H1 (cell line): Measurements from ENCODE around the gene SELENOF. TPM values are rescaled to one million over a fixed set of nuclear protein-coding genes. Genes with fewer than 3 reads are reported as not detected.

Experiments
- CTCF ChIA-PET: fragments of 300-600 bp; sonication (Branson Sonifier 250); formaldehyde crosslinking; loops from one replicate; lab custom pipeline; 2021; ENCODE audit not compliant: partially characterized antibody; lab: Charles Lee
- POLR2A ChIA-PET: fragments of 300-600 bp; sonication (Branson Sonifier 250); formaldehyde crosslinking; loops from one replicate; lab custom pipeline; 2021; ENCODE audit warnings: inconsistent platforms; ENCODE audit not compliant: partially characterized antibody; lab: Charles Lee
- DNase-seq, 2 experiments: peaks; one replicate each; pipeline versions ENCODE4 v3.0.0 to v3.0.0-alpha.2; 2010 to 2022; ENCODE audit warnings: low spot score in 2 of 2, low read depth in 1 of 2, mixed read lengths in 1 of 2
- FAIRE-seq: peaks from 2 replicates; lab custom pipeline; 2011; peaks lifted over from hg19 to GRCh38; lab: Jason Lieb, UNC
- H2AFZ ChIP-seq: 2 replicates; pipeline ENCODE4 v1.8.1; 2012; ENCODE audit warnings: low read length, inconsistent platforms
- H2AK5ac ChIP-seq: 2 replicates; pipeline ENCODE4 v1.6.1; 2013; ENCODE audit warnings: low read depth, low read length
- H2BK120ac ChIP-seq: replicated peaks from 2 replicates; pipeline ENCODE3; 2013; ENCODE audit warnings: low read depth, low read length, inconsistent platforms
- H2BK12ac ChIP-seq: 2 replicates; pipeline ENCODE4 v1.6.1; 2013; ENCODE audit warnings: low read depth, low read length
- H2BK15ac ChIP-seq: 2 replicates; pipeline ENCODE4 v1.6.1; 2013; ENCODE audit warnings: low read length
- H2BK20ac ChIP-seq: 2 replicates; pipeline ENCODE4 v1.6.1; 2013; ENCODE audit warnings: low read length
- H2BK5ac ChIP-seq: 2 replicates; pipeline ENCODE4 v1.6.1; 2013; ENCODE audit warnings: low read depth, low read length
- H3K14ac ChIP-seq: 2 replicates; pipeline ENCODE4 v1.6.1; 2013; ENCODE audit warnings: inconsistent platforms; ENCODE audit not compliant: insufficient read length
- H3K18ac ChIP-seq: 2 replicates; pipeline ENCODE4 v1.6.1; 2013; ENCODE audit warnings: low read length; ENCODE audit errors: extremely low read depth
- H3K23ac ChIP-seq: 2 replicates; pipeline ENCODE4 v1.6.1; 2013; ENCODE audit warnings: inconsistent platforms; ENCODE audit not compliant: insufficient read length
- H3K23me2 ChIP-seq: 2 replicates; pipeline ENCODE4 v1.6.1; 2013; ENCODE audit warnings: low read depth, low read length
- H3K27ac ChIP-seq: 2 replicates; pipeline ENCODE4 v1.6.1; 2011; ENCODE audit warnings: low read depth, low read length, inconsistent platforms
- H3K27me3 ChIP-seq, 4 experiments: replicated peaks in 1 of 4; 1 replicate in 1 of 4; 2 replicates in 3 of 4; pipeline versions ENCODE4 v1.6.1 to v1.8.1; 2011 to 2013; ENCODE audit warnings: low read length in 3 of 4, mild to moderate bottlenecking in 3 of 4, inconsistent platforms in 2 of 4, mixed read lengths in 2 of 4, moderate library complexity in 1 of 4; ENCODE audit not compliant: control insufficient read depth in 3 of 4, insufficient read depth in 3 of 4; ENCODE audit errors: extremely low read depth in 1 of 4
- H3K36me3 ChIP-seq, 4 experiments: 2 replicates each; pipeline versions ENCODE4 v1.6.1 to v1.8.1; 2011 to 2013; ENCODE audit warnings: mild to moderate bottlenecking in 4 of 4, low read length in 3 of 4, moderate library complexity in 2 of 4, control low read depth in 1 of 4, inconsistent platforms in 1 of 4; ENCODE audit not compliant: insufficient read depth in 4 of 4, control insufficient read depth in 2 of 4
- H3K4ac ChIP-seq: replicated peaks from 2 replicates; pipeline ENCODE3; 2013; ENCODE audit warnings: low read length, low read depth, mixed read lengths, inconsistent platforms; ENCODE audit not compliant: insufficient read length
- H3K4me1 ChIP-seq, 4 experiments: replicated peaks in 1 of 4; 1 replicate in 1 of 4; 2 replicates in 3 of 4; pipeline versions ENCODE4 v1.6.1 to v1.8.1; 2011 to 2013; ENCODE audit warnings: low read length in 3 of 4, inconsistent platforms in 2 of 4, mixed read lengths in 1 of 4; ENCODE audit not compliant: insufficient read depth in 4 of 4, control insufficient read depth in 3 of 4
- H3K4me2 ChIP-seq, 2 experiments: 2 replicates each; pipeline versions ENCODE4 v1.6.1 to v1.8.1; 2011 to 2013; ENCODE audit warnings: low read depth in 2 of 2, low read length in 2 of 2, control low read depth in 1 of 2, inconsistent platforms in 1 of 2, mild to moderate bottlenecking in 1 of 2; ENCODE audit not compliant: insufficient read depth in 1 of 2
- H3K4me3 ChIP-seq, 4 experiments: fragments of 200-600, 300-600 bp in 1 of 4; sonication (generic), shearing (Covaris generic), sonication (Bioruptor Twin) in 1 of 4; 2 replicates each; pipeline versions ENCODE4 v1.5.1 to v1.8.1; 2011 to 2016; ENCODE audit warnings: low read length in 4 of 4, low read depth in 3 of 4, control low read depth in 2 of 4, inconsistent platforms in 2 of 4, mild to moderate bottlenecking in 2 of 4, mixed read lengths in 1 of 4, moderate library complexity in 1 of 4; ENCODE audit not compliant: insufficient read depth in 2 of 4; ENCODE audit errors: extremely low read depth in 1 of 4
- H3K56ac ChIP-seq: replicated peaks from 2 replicates; pipeline ENCODE3; 2013; ENCODE audit warnings: low read depth, mild to moderate bottlenecking, mixed read lengths, low read length, inconsistent platforms; ENCODE audit not compliant: insufficient read length
- H3K79me1 ChIP-seq: 2 replicates; pipeline ENCODE4 v1.6.1; 2013; ENCODE audit warnings: low read depth, low read length, control low read depth
- H3K79me2 ChIP-seq, 2 experiments: 2 replicates each; pipeline versions ENCODE4 v1.6.1 to v1.8.1; 2012 to 2013; ENCODE audit warnings: low read length in 2 of 2, mild to moderate bottlenecking in 2 of 2, inconsistent platforms in 1 of 2; ENCODE audit not compliant: insufficient read depth in 2 of 2, control insufficient read depth in 1 of 2
- H3K9ac ChIP-seq, 4 experiments: replicated peaks in 1 of 4; 1 replicate in 1 of 4; 2 replicates in 3 of 4; pipeline versions ENCODE4 v1.6.1 to v1.8.1; 2011 to 2013; ENCODE audit warnings: low read depth in 3 of 4, low read length in 3 of 4, control low read depth in 2 of 4, mild to moderate bottlenecking in 2 of 4, moderate library complexity in 2 of 4, inconsistent platforms in 1 of 4; ENCODE audit errors: extremely low read depth in 1 of 4
- H3K9me3 ChIP-seq, 2 experiments: 2 replicates each; pipeline versions ENCODE4 v1.6.1 to v1.8.1; 2012 to 2013; ENCODE audit warnings: mild to moderate bottlenecking in 2 of 2, moderate library complexity in 2 of 2, control low read depth in 1 of 2, inconsistent platforms in 1 of 2, low read depth in 1 of 2, low read length in 1 of 2, mixed read lengths in 1 of 2; ENCODE audit not compliant: insufficient read depth in 2 of 2
- H4K20me1 ChIP-seq, 2 experiments: replicated peaks in 1 of 2; 2 replicates each; pipeline versions ENCODE3 to v1.8.1; 2011 to 2013; ENCODE audit warnings: inconsistent platforms in 2 of 2, low read length in 2 of 2, mild to moderate bottlenecking in 1 of 2; ENCODE audit not compliant: insufficient read depth in 2 of 2, control insufficient read depth in 1 of 2
- H4K5ac ChIP-seq: 2 replicates; pipeline ENCODE4 v1.6.1; 2013; ENCODE audit warnings: low read length, low read depth, mixed read lengths, inconsistent platforms; ENCODE audit not compliant: insufficient read length
- H4K8ac ChIP-seq: 2 replicates; pipeline ENCODE4 v1.8.0; 2013; ENCODE audit warnings: mild to moderate bottlenecking, moderate library complexity, low read length, inconsistent platforms; ENCODE audit not compliant: insufficient read depth; ENCODE audit errors: extremely low read depth
- H4K91ac ChIP-seq: replicated peaks from 2 replicates; pipeline ENCODE3; 2013; ENCODE audit warnings: low read length, mixed read lengths, inconsistent platforms; ENCODE audit not compliant: insufficient read length
- CBX8 ChIP-seq: fragments of 300-800, 300-1000 bp; sonication (generic); IDR thresholded peaks from 2 replicates; pipeline ENCODE4 v1.7.1; 2016; ENCODE audit warnings: low read depth, low read length, borderline replicate concordance
- CEBPB ChIP-seq: IDR thresholded peaks from 2 replicates; pipeline ENCODE4 v1.6.1; 2012; ENCODE audit warnings: low read depth, low read length
- CHD2 ChIP-seq: IDR thresholded peaks from 2 replicates; pipeline ENCODE4 v1.6.1; 2012; ENCODE audit warnings: low read length, improper control_type of control experiment
- CREB1 ChIP-seq: IDR thresholded peaks from 2 replicates; pipeline ENCODE4 v1.6.1; 2012; ENCODE audit warnings: inconsistent platforms
- CTBP2 ChIP-seq: IDR thresholded peaks from 2 replicates; pipeline ENCODE4 v1.7.0; 2011; ENCODE audit warnings: borderline replicate concordance, mild to moderate bottlenecking, moderate library complexity, mixed read lengths, low read length; ENCODE audit not compliant: insufficient read depth, insufficient read length
- EGR1 ChIP-seq: IDR thresholded peaks from 2 replicates; pipeline ENCODE4 v1.6.1; 2011; ENCODE audit warnings: low read depth, low read length, borderline replicate concordance
- HDAC6 ChIP-seq: IDR thresholded peaks from one replicate; pipeline ENCODE4 v1.7.1; 2012; ENCODE audit warnings: low read depth, mild to moderate bottlenecking, inconsistent platforms, low read length, moderate library complexity
- KDM4A ChIP-seq: IDR thresholded peaks from one replicate; pipeline ENCODE4 v1.7.1; 2012; ENCODE audit warnings: low read depth, mild to moderate bottlenecking, moderate library complexity, low read length, inconsistent platforms; ENCODE audit not compliant: severe bottlenecking
- NANOG ChIP-seq: IDR thresholded peaks from 2 replicates; pipeline ENCODE4 v1.6.1; 2011; ENCODE audit warnings: low read length, low read depth, mild to moderate bottlenecking, inconsistent platforms; ENCODE audit not compliant: insufficient read depth, poor library complexity, severe bottlenecking
- SIRT6 ChIP-seq: IDR thresholded peaks from one replicate; pipeline ENCODE4 v1.7.1; 2012; ENCODE audit warnings: low read length, inconsistent platforms
- SIX5 ChIP-seq: IDR thresholded peaks from 2 replicates; pipeline ENCODE4 v1.6.1; 2011; ENCODE audit warnings: mild to moderate bottlenecking, low read depth, low read length
- WGBS, 2 experiments: shearing (Covaris generic) in 1 of 2; methylation state at CpG; one replicate each; pipeline versions ENCODE4 v1.1.6 to v1.1.7; 2013 to 2015; ENCODE audit warnings: low lambda C conversion rate in 2 of 2, mixed read lengths in 2 of 2, inconsistent platforms in 1 of 2, low coverage in 1 of 2, missing lambda C conversion rate in 1 of 2; ENCODE audit not compliant: insufficient replicate concordance in 2 of 2, insufficient coverage in 1 of 2, insufficient read length in 1 of 2; ENCODE audit errors: extremely low coverage in 1 of 2, missing lambda C conversion rate in 1 of 2; 5-methylcytosine and 5-hydroxymethylcytosine counted together
- polyA plus RNA-seq, 7 experiments: library from polyadenylated mRNA; depleted of rRNA in 3 of 7; stranded (reverse) in 5 of 7; unstranded in 2 of 7; fragments of >200 nt in 5 of 7; fragments of 200-250 nt in 2 of 7; gene quantifications; 1 replicate in 5 of 7; 2 replicates in 1 of 7; 4 replicates in 1 of 7; pipeline versions ENCODE4 v1.2.1 to v1.2.3, GENCODE V29; 2011 to 2013; ENCODE audit warnings: missing spikeins in 2 of 7, mixed read lengths in 2 of 7
- total RNA-seq: library from RNA; stranded (reverse); fragmentation: NEBNext Ultra II Directional; extraction: Animal tissue kit (Norgen Biotek cat#: 25700); gene quantifications from 2 replicates; pipeline ENCODE4 v1.2.1, GENCODE V29; 2021
- TF ChIP-seq, protein P1 (sequence below): IDR thresholded peaks from 2 replicates; pipeline ENCODE4 v1.6.1; 2012; ENCODE audit warnings: low read length, inconsistent platforms

The SELENOF gene
- total and polyA plus RNA-seq, 2 of the 8 experiments (the other 6 are each of a cell fraction or from before 2014, with no cell fraction given): 70.7 to 163 TPM

DNA sequence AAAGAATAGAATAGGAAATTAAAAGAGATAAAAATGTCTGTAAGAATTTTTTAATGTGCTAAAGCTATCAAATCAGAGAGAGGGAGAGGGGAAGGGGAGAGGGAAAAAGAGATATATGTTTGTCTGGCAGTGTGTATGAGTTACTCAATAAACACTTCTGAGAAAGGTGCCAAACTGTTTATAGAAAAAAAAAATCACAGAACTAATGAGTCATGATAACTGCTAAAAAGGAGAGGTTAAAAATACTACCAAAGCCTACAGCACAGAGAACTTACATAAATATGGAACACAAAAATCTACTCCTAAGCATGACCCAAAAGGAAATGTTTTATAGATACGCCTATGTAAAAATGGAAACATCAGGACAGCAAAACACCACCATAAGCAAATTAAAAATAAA is 45.4 kb downstream of the SELENOF start:
- Histone ChIP-seq H2BK120ac (no peak overlapping the region), H3K27me3 (no peaks in the 10 kb centered on the region), H3K56ac (no peak overlapping the region), H3K79me2 (no peaks in the 10 kb centered on the region; a peak in 1 of 4 replicates), H2AFZ (no peak overlapping the region), H3K23me2 (no peaks in the 10 kb centered on the region), H3K27ac (no peak overlapping the region), H3K9ac (no peak overlapping the region), H3K4me1 (peaks cover 0 to 5% (median 0%) of the 10 kb centered on the region in 4 experiments; a peak in 1 of 7 replicates), H3K9me3 (no peaks in the 10 kb centered on the region), H4K5ac (no peak overlapping the region), H2BK20ac (no peak overlapping the region), H2AK5ac (no peak overlapping the region), H3K23ac (no peak overlapping the region), H4K20me1 (no peaks in the 10 kb centered on the region), H2BK12ac (no peak overlapping the region), H4K91ac (no peak overlapping the region), H3K18ac (no peak overlapping the region), H3K79me1 (no peaks in the 10 kb centered on the region), H3K36me3 (no peaks in the 10 kb centered on the region; a peak in 1 of 8 replicates), H3K4ac (no peak overlapping the region), H2BK15ac (no peak overlapping the region), H2BK5ac (no peak overlapping the region), H3K14ac (no peak overlapping the region), H4K8ac (no peak overlapping the region), H3K4me2 (no peak overlapping the region), H3K4me3 (no peak overlapping the region)
- TF ChIP-seq CTBP2 (no peak), CHD2 (no peak), EGR1 (no peak), CEBPB (no peak), CREB1 (no peak), NANOG (no peak), HDAC6 (no peak), SIX5 (no peak), KDM4A (no peak), SIRT6 (no peak), CBX8 (no peak)
- TF ChIP-seq, protein P1, sequence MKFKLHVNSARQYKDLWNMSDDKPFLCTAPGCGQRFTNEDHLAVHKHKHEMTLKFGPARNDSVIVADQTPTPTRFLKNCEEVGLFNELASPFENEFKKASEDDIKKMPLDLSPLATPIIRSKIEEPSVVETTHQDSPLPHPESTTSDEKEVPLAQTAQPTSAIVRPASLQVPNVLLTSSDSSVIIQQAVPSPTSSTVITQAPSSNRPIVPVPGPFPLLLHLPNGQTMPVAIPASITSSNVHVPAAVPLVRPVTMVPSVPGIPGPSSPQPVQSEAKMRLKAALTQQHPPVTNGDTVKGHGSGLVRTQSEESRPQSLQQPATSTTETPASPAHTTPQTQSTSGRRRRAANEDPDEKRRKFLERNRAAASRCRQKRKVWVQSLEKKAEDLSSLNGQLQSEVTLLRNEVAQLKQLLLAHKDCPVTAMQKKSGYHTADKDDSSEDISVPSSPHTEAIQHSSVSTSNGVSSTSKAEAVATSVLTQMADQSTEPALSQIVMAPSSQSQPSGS: no peak
- no peak for DNase-seq
- FAIRE-seq: no peak
- WGBS, 2 experiments: 92% methylated on average over 1 of the region's 1 CpG; no CpG with 5 or more reads in 1 of the 2 experiments
- ChIA-PET POLR2A (no interaction called here), CTCF (no interaction called here)
